Retinal pigment epithelial cell (primary cell): Measurements from ENCODE around the gene PDE3A.
A peak's percentile ranks its signal among the peaks of the same experiment; 100 is the strongest.

Experiments used
- DNase-seq: peaks from one replicate; pipeline ENCODE4 v3.0.0-alpha.2; 2010; ENCODE audit warnings: low read depth
- H3K4me3 ChIP-seq: 2 replicates; pipeline ENCODE4 v1.5.1; 2011; ENCODE audit warnings: mild to moderate bottlenecking, low read length, control low read depth, moderate library complexity
- TF ChIP-seq, protein P1 (sequence below): conservative IDR thresholded peaks from 2 replicates; pipeline ENCODE4 v1.5.1; 2011; ENCODE audit warnings: low read depth, low read length, control low read depth, inconsistent platforms

The PDE3A gene

DNA sequence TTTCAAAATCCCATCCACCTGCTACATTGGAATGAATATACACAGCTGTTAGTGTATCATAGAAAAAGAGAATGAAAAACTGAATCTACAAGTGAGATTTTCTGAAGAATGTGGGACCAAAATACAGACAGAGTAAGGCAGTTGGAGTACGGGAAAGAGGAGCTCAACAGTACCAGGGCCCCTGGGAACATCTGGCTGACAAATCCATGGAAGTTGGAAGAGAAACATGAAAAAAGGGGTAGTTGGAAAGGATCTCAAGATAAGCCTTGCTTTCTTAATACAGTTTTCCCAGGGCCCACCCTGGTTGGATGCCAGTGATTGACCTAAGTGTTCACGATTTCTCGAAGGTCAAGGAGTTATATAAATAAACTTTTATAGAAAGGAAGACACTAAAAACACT is 272.8 kb downstream of the PDE3A start:
- DNase-seq, result no peak
- no peak overlapping the region for H3K4me3 ChIP-seq
- TF ChIP-seq, protein P1, sequence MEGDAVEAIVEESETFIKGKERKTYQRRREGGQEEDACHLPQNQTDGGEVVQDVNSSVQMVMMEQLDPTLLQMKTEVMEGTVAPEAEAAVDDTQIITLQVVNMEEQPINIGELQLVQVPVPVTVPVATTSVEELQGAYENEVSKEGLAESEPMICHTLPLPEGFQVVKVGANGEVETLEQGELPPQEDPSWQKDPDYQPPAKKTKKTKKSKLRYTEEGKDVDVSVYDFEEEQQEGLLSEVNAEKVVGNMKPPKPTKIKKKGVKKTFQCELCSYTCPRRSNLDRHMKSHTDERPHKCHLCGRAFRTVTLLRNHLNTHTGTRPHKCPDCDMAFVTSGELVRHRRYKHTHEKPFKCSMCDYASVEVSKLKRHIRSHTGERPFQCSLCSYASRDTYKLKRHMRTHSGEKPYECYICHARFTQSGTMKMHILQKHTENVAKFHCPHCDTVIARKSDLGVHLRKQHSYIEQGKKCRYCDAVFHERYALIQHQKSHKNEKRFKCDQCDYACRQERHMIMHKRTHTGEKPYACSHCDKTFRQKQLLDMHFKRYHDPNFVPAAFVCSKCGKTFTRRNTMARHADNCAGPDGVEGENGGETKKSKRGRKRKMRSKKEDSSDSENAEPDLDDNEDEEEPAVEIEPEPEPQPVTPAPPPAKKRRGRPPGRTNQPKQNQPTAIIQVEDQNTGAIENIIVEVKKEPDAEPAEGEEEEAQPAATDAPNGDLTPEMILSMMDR, result no peak

DNA sequence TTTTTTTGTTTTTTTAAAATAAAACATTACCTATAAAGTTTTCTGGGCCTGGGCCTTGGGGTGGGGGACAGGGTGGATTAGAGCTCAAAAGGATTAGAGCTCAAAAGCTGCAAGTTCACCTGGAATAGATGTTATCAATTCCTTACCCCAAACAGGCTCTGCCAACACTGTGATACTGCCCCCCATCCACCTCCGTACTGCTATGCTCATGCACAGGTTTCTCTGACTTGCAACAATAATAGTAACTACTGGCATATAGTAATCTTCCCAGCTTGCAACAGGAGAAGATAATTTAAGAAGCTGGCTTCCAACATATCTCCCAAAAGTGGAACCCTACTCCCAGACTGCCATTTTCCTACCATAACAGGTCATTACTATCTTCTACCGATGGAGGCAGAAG is 275.5 kb downstream of the PDE3A start:
- no peak overlapping the region for H3K4me3 ChIP-seq
- TF ChIP-seq, protein P1, result no peak
- no peak for DNase-seq

DNA sequence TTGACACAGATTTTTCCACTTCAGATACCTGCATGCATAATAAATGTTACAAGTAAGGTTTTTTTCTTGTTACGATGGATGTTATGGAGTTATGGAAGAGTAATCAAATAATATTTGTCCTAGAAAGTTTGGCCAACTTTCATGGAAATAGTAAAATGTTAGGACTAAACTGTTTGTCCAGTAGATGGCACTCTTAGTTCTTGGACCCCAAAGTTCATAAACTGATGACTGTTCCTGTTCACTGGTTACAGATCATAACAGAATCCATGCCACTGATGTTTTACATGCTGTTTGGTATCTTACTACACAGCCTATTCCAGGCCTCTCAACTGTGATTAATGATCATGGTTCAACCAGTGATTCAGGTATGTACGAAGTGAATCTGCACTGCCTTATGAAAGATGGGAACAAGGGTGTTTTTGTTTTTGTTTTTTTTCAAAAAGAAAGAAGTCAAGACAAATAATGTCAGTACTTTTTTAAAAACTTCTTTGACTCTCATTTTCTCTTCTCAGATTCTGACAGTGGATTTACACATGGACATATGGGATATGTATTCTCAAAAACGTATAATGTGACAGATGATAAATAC is 278.0 kb downstream of the PDE3A start:
- TF ChIP-seq, protein P1, result peak; percentile 71
- no peak overlapping the region for H3K4me3 ChIP-seq
- DNase-seq, result no peak

DNA sequence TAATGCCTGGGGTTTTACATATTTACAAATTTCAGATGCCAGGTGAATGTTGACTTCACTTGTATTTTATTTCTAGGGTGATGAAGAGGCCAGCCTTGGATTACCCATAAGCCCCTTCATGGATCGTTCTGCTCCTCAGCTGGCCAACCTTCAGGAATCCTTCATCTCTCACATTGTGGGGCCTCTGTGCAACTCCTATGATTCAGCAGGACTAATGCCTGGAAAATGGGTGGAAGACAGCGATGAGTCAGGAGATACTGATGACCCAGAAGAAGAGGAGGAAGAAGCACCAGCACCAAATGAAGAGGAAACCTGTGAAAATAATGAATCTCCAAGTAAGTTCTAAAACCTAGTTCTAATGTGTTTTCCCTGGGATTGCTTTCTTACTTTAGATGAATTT is 285.5 kb downstream of the PDE3A start:
- no peak overlapping the region for H3K4me3 ChIP-seq
- TF ChIP-seq, protein P1, result no peak

DNA sequence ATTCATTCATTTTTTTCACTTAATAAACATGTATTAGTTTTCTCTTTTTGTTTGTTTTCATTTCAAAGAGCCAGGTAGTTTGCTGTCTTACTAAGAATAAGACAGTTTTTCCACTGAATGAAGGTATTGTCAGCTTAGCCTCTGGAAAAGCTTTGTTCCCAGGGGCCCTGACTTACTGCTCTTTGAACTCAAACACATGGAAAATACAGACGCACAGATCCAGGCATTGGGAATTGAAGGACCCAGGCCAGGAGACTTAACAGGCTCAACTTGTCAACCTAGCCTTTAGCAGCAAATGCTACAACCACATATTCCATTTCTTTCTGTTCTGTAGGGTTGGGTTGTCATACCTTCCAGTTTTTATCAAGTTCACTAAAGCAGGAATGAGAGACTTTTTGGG is 288.3 kb downstream of the PDE3A start:
- DNase-seq, result no peak
- no peak overlapping the region for H3K4me3 ChIP-seq
- TF ChIP-seq, protein P1, result no peak

More for the DNA sequence above, 285.5 kb downstream of the PDE3A start:
- DNase-seq, result no peak

DNA sequence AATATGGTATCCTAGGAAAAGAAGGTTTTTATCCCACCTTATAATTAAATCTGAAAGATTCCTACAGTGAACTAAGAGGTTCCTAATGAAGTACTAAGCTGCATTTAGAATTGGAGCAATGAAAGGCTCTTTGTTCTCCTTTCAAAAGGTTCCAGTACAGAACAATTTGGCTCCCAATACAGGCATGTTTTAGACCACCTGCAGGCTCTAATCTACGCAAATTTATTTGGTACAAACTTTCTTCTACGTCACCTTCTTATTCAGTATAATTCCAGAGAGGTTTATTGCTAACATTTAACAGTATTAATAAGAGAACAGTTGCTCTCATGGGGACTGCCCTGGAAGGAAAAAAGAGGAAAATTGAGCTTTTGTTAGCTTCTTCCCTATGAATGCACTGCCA is 289.2 kb downstream of the PDE3A start:
- TF ChIP-seq, protein P1, result no peak
- no peak overlapping the region for H3K4me3 ChIP-seq
- peak; percentile 2 for DNase-seq

DNA sequence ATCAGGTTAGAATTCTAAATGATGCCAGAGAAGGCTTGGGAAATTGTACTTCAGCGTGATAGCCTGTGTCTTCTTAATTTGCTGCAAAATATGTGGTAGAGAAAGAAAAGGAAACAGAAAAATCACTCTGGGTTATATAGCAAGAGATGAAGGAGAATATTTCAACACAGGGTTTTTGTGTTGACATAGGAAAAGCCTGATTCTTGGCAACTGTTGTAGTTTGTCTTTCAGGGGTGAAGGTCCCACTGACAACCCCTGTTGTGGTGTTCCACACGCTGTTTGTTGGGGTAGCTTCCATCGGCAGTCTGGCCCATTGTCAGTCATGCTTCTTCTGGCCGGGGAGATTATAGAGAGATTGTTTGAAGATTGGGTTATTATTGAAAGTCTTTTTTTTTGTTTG is 313.0 kb downstream of the PDE3A start:
- no peak for DNase-seq
- H3K4me3 ChIP-seq, result no peak overlapping the region
- TF ChIP-seq, protein P1, result no peak
